GM12878 (cell line): ENCODE results near the gene FSTL1. TPM values are rescaled to one million over a fixed set of nuclear protein-coding genes. Genes with fewer than 3 reads are reported as not detected.

Experiments
- ATAC-seq: fragments of 200-7000 bp; cut with Tn5 transposase; 3 replicates; pipeline ENCODE4 v1.9.1; 2020; ENCODE audit warnings: mild to moderate bottlenecking, moderate library complexity
- BruUV-seq: library from RNA; stranded (reverse); fragments of 400-500 nt; replicated peaks from 2 replicates; lab custom pipeline; 2021; lab: Mats Ljungman, UMichigan
- CTCF ChIA-PET: fragments of 300-600 bp; sonication (Branson Sonifier 250); formaldehyde crosslinking; extraction: SDS; loops from one replicate; lab custom pipeline; 2021; ENCODE audit warnings: inconsistent platforms; lab: Yijun Ruan, JAX
- POLR2A ChIA-PET: fragments of 350-600 bp; formaldehyde crosslinking; extraction: SDS; loops from one replicate; lab custom pipeline; 2021; ENCODE audit warnings: inconsistent platforms; lab: Charles Lee
- RAD21 ChIA-PET: fragments of 300-600 bp; sonication (Branson Sonifier 250); formaldehyde crosslinking; loops from one replicate; lab custom pipeline; 2023; ENCODE audit warnings: antibody characterized with exemption; ENCODE audit not compliant: unreplicated experiment; lab: Charles Lee
- SMC1A ChIA-PET: fragments of 300-600 bp; sonication (Branson Sonifier 250); formaldehyde crosslinking; loops from one replicate; lab custom pipeline; 2023; ENCODE audit not compliant: unreplicated experiment, uncharacterized antibody; lab: Charles Lee
- DNase-seq: peaks from one replicate; pipeline ENCODE4 v3.0.0-alpha.2; 2011; ENCODE audit warnings: low read depth, low spot score
- FAIRE-seq: peaks from 3 replicates; lab custom pipeline; 2011; peaks lifted over from hg19 to GRCh38; lab: Jason Lieb, UNC
- H2AFZ ChIP-seq: 2 replicates; pipeline ENCODE4 v1.6.0; 2011; ENCODE audit warnings: low read depth, low read length, control low read depth; ENCODE audit not compliant: control insufficient read depth
- H3K27ac ChIP-seq: 2 replicates; pipeline ENCODE4 v1.5.1; 2011; ENCODE audit warnings: control low read depth; ENCODE audit not compliant: control insufficient read depth, insufficient read depth
- H3K27me3 ChIP-seq, 2 experiments: replicated peaks in 1 of 2; 2 replicates each; pipeline versions ENCODE4 v1.6.0 to v1.6.1; 2011; ENCODE audit warnings: low read length in 1 of 2; ENCODE audit not compliant: control insufficient read depth in 2 of 2, insufficient read depth in 2 of 2
- H3K36me3 ChIP-seq, 2 experiments: 2 replicates each; pipeline ENCODE4 v1.5.1; 2011; ENCODE audit warnings: low read length in 1 of 2; ENCODE audit not compliant: control insufficient read depth in 2 of 2, insufficient read depth in 2 of 2
- H3K4me1 ChIP-seq: 2 replicates; pipeline ENCODE4 v1.6.1; 2011; ENCODE audit warnings: mild to moderate bottlenecking, low read length, moderate library complexity, mixed read lengths; ENCODE audit not compliant: control insufficient read depth, insufficient read depth
- H3K4me2 ChIP-seq: 2 replicates; pipeline ENCODE4 v1.6.0; 2011; ENCODE audit warnings: control low read depth; ENCODE audit not compliant: control insufficient read depth, insufficient read depth
- H3K4me3 ChIP-seq: fragments of 200-600 bp; sonication (generic); 2 replicates; pipeline ENCODE4 v1.5.1; 2016
- H3K79me2 ChIP-seq: 2 replicates; pipeline ENCODE4 v1.6.0; 2011; ENCODE audit warnings: low read length; ENCODE audit not compliant: control insufficient read depth, insufficient read depth
- H3K9ac ChIP-seq: 2 replicates; pipeline ENCODE4 v1.8.0; 2011; ENCODE audit warnings: low read length, control low read depth, mixed read lengths; ENCODE audit not compliant: control insufficient read depth, insufficient read depth
- H3K9me3 ChIP-seq: replicated peaks from 3 replicates; pipeline ENCODE4 v1.5.1; 2011; ENCODE audit warnings: mild to moderate bottlenecking, low read length; ENCODE audit not compliant: control insufficient read depth, insufficient read depth
- H4K20me1 ChIP-seq: 2 replicates; pipeline ENCODE4 v1.6.0; 2011; ENCODE audit not compliant: control insufficient read depth, insufficient read depth
- RB1 ChIP-seq: fragments of 450-650 bp; formaldehyde crosslinking; IDR thresholded peaks from 2 replicates; pipeline ENCODE4 v1.6.1; 2017; ENCODE audit warnings: mild to moderate bottlenecking, borderline replicate concordance
- RELA ChIP-seq: fragments of 450-650 bp; IDR thresholded peaks from 2 replicates; pipeline ENCODE4 v1.8.0; 2014; ENCODE audit warnings: borderline replicate concordance; ENCODE audit not compliant: partially characterized antibody
- WRNIP1 ChIP-seq: IDR thresholded peaks from 2 replicates; pipeline ENCODE4 v1.6.1; 2011; ENCODE audit warnings: low read depth, low read length, improper control_type of control experiment, borderline replicate concordance
- ZBED1 ChIP-seq: IDR thresholded peaks from 2 replicates; pipeline ENCODE4 v1.6.1; 2016; ENCODE audit warnings: borderline replicate concordance
- WGBS: methylation state at CpG from one replicate; pipeline ENCODE4 v1.1.6; 2016; ENCODE audit warnings: low lambda C conversion rate; ENCODE audit not compliant: insufficient replicate concordance, insufficient coverage; ENCODE audit errors: missing lambda C conversion rate; 5-methylcytosine and 5-hydroxymethylcytosine counted together
- in situ Hi-C: fragments of 300-500 bp; cut with MboI; formaldehyde crosslinking; loops from 9 replicates; pipeline ENCODE4 v1.14.3; 2018; ENCODE audit warnings: mixed read lengths
- intact Hi-C: fragments of 100-400 bp; cut with micrococcal nuclease; formaldehyde crosslinking; loops from one replicate; pipeline ENCODE4 v1.14.2; 2022; ENCODE audit not compliant: unreplicated experiment
- polyA plus RNA-seq, 11 experiments: library from polyadenylated mRNA; depleted of rRNA in 4 of 11; unstranded in 6 of 11; stranded (reverse) in 5 of 11; fragments of >200 nt; fragmentation: Nextera tagmentation in 4 of 11; fragmentation: Illumina TruSeq in 1 of 11; extraction: Ambion mirVana in 4 of 11; extraction: Trizol in 1 of 11; gene quantifications; 1 replicate in 1 of 11; 2 replicates in 10 of 11; pipeline versions ENCODE4 v1.2.1 to v1.2.3, GENCODE V29; 2011 to 2016; ENCODE audit warnings: inconsistent platforms in 2 of 11, missing spikeins in 2 of 11, low read depth in 1 of 11
- total RNA-seq, 4 experiments: library from RNA; depleted of rRNA in 3 of 4; stranded (reverse); fragments of >200 nt in 3 of 4; fragmentation: Illumina TruSeq in 1 of 4; extraction: Trizol in 1 of 4; gene quantifications; 2 replicates each; pipeline versions ENCODE4 v1.2.1 to v1.2.3, GENCODE V29; 2013 to 2021
- TF ChIP-seq, protein P1 (sequence below): fragments of 450-650 bp; IDR thresholded peaks from 2 replicates; pipeline ENCODE4 v1.6.1; 2016; ENCODE audit warnings: mild to moderate bottlenecking, moderate library complexity, borderline replicate concordance
- TF ChIP-seq, protein P2 (sequence below): fragments of 450-650 bp; IDR thresholded peaks from 2 replicates; pipeline ENCODE4 v1.6.1; 2016; ENCODE audit warnings: mild to moderate bottlenecking
- TF ChIP-seq, protein P3 (sequence below): fragments of 150-350 bp; IDR thresholded peaks from 2 replicates; pipeline ENCODE4 v1.6.1; 2014; ENCODE audit warnings: mild to moderate bottlenecking, low read depth, low read length

FSTL1 gene
- total and polyA plus RNA-seq, 10 of the 15 experiments (the other 5 are each of a cell fraction or from before 2014, with no cell fraction given): 0.06 to 1.7 (median 0.32) TPM; not detected in 4

DNA sequence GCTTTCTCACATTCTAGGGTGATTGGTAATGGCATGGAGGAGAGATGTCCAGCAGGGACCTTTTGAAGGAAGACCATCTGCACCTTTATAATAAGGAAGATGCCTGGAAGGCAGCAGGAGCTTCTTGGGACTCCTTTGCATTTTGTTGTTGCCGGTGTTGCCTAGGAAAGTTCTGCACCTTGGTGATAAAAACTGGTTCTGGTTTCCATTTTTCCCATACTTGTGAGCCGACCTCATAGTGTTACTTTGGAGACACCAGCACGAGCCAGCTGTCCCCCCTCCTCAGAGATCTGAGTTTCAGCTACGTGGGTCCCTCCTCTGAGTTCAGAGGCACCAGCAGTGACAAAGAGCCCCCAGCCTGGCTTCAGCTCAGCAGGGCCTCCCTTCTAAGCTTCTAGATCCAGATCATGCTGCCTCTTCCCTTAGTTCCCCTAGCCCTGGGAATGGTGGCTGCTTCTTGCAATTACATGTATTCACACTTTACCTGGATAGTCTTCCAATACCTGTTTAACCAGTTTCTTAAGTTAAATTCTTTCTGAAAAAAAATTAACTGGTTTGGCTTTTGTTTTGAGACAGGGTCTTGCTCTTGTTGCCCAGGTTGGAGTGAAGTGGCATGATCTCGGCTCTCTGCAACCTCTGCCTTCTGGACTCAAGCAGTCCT, 18.0 kb upstream of the FSTL1 start (continued):
- TF ChIP-seq, protein P1, sequence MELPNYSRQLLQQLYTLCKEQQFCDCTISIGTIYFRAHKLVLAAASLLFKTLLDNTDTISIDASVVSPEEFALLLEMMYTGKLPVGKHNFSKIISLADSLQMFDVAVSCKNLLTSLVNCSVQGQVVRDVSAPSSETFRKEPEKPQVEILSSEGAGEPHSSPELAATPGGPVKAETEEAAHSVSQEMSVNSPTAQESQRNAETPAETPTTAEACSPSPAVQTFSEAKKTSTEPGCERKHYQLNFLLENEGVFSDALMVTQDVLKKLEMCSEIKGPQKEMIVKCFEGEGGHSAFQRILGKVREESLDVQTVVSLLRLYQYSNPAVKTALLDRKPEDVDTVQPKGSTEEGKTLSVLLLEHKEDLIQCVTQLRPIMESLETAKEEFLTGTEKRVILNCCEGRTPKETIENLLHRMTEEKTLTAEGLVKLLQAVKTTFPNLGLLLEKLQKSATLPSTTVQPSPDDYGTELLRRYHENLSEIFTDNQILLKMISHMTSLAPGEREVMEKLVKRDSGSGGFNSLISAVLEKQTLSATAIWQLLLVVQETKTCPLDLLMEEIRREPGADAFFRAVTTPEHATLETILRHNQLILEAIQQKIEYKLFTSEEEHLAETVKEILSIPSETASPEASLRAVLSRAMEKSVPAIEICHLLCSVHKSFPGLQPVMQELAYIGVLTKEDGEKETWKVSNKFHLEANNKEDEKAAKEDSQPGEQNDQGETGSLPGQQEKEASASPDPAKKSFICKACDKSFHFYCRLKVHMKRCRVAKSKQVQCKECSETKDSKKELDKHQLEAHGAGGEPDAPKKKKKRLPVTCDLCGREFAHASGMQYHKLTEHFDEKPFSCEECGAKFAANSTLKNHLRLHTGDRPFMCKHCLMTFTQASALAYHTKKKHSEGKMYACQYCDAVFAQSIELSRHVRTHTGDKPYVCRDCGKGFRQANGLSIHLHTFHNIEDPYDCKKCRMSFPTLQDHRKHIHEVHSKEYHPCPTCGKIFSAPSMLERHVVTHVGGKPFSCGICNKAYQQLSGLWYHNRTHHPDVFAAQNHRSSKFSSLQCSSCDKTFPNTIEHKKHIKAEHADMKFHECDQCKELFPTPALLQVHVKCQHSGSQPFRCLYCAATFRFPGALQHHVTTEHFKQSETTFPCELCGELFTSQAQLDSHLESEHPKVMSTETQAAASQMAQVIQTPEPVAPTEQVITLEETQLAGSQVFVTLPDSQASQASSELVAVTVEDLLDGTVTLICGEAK: no peak
- TF ChIP-seq RELA (no peak), RB1 (no peak), ZBED1 (no peak), WRNIP1 (no peak)

DNA sequence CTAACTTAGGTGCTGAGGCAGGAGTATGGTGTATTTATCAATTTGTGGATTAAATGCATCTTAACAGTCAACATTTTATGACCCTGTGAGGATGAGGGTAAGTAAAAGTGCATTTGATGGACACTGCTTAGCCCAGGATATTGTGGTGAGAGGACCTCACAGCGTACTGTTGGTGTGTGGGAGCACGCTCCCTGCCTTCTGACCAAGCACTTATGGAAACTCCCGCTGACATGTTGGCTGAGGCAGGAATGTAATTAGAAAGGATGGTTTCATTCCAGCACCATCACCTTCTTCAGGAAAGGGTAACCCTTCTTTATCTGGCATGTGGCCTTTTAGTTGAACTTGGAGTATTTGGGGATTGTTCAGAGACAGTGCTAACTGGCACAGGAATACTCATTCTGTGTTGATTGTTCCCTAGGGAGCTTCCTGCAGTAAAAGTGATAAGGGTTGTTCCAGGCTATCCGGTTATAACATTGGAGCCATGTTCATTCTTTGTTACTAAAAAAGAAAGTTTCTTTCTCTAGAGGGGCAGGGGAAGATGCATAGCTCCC, 11.7 kb upstream of the FSTL1 start:
- H3K27me3 ChIP-seq: no peaks in the 10 kb centered on the region; a peak in 1 of 4 replicates
- ChIA-PET POLR2A (no interaction called here), SMC1A (no interaction called here), RAD21 (no interaction called here), CTCF (no interaction called here)
- BruUV-seq: no TSS peak
- TF ChIP-seq, protein P2, sequence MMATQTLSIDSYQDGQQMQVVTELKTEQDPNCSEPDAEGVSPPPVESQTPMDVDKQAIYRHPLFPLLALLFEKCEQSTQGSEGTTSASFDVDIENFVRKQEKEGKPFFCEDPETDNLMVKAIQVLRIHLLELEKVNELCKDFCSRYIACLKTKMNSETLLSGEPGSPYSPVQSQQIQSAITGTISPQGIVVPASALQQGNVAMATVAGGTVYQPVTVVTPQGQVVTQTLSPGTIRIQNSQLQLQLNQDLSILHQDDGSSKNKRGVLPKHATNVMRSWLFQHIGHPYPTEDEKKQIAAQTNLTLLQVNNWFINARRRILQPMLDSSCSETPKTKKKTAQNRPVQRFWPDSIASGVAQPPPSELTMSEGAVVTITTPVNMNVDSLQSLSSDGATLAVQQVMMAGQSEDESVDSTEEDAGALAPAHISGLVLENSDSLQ: no peak
- TF ChIP-seq, protein P3, sequence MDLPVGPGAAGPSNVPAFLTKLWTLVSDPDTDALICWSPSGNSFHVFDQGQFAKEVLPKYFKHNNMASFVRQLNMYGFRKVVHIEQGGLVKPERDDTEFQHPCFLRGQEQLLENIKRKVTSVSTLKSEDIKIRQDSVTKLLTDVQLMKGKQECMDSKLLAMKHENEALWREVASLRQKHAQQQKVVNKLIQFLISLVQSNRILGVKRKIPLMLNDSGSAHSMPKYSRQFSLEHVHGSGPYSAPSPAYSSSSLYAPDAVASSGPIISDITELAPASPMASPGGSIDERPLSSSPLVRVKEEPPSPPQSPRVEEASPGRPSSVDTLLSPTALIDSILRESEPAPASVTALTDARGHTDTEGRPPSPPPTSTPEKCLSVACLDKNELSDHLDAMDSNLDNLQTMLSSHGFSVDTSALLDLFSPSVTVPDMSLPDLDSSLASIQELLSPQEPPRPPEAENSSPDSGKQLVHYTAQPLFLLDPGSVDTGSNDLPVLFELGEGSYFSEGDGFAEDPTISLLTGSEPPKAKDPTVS: no peak
- in situ Hi-C loops (no loop called here), intact Hi-C loops (no loop called here)
- no peak for ATAC-seq
- no peak overlapping the region for H3K9ac ChIP-seq
- no peak overlapping the region for H3K27ac ChIP-seq
- no peak for DNase-seq
- H3K4me2 ChIP-seq: no peak overlapping the region
- H3K36me3 ChIP-seq: no peaks in the 10 kb centered on the region
- H3K9me3 ChIP-seq: no peaks in the 10 kb centered on the region
- H3K4me3 ChIP-seq: no peak overlapping the region
- no peak for FAIRE-seq
- H3K79me2 ChIP-seq: no peaks in the 10 kb centered on the region
- H3K4me1 ChIP-seq: no peaks in the 10 kb centered on the region
- H4K20me1 ChIP-seq: no peaks in the 10 kb centered on the region
- WGBS: 36% methylated on average over 4 of the region's 4 CpGs
- no peak overlapping the region for H2AFZ ChIP-seq
